HUES48 (cell line): ENCODE measurements around the gene FRMD7.

Experiments used
- H3K27ac ChIP-seq: one replicate; pipeline ENCODE4 v1.7.0; 2013; ENCODE audit warnings: low read depth, low read length, inconsistent platforms
- H3K27me3 ChIP-seq: 2 replicates; pipeline ENCODE4 v1.6.1; 2013; ENCODE audit warnings: mild to moderate bottlenecking, low read length; ENCODE audit not compliant: control insufficient read depth, insufficient read depth
- H3K36me3 ChIP-seq: 2 replicates; pipeline ENCODE4 v1.6.1; 2013; ENCODE audit warnings: low read length; ENCODE audit not compliant: control insufficient read depth, insufficient read depth
- H3K4me1 ChIP-seq: 2 replicates; pipeline ENCODE4 v1.6.1; 2013; ENCODE audit warnings: mild to moderate bottlenecking, low read length; ENCODE audit not compliant: control insufficient read depth, insufficient read depth
- H3K4me3 ChIP-seq: 2 replicates; pipeline ENCODE4 v1.5.1; 2013; ENCODE audit warnings: mild to moderate bottlenecking, low read depth, low read length
- H3K9ac ChIP-seq: 2 replicates; pipeline ENCODE4 v1.6.1; 2013; ENCODE audit warnings: mild to moderate bottlenecking, low read depth, low read length, moderate library complexity
- H3K9me3 ChIP-seq: 2 replicates; pipeline ENCODE4 v1.6.1; 2013; ENCODE audit warnings: low read length; ENCODE audit not compliant: control insufficient read depth, insufficient read depth

Gene FRMD7

DNA sequence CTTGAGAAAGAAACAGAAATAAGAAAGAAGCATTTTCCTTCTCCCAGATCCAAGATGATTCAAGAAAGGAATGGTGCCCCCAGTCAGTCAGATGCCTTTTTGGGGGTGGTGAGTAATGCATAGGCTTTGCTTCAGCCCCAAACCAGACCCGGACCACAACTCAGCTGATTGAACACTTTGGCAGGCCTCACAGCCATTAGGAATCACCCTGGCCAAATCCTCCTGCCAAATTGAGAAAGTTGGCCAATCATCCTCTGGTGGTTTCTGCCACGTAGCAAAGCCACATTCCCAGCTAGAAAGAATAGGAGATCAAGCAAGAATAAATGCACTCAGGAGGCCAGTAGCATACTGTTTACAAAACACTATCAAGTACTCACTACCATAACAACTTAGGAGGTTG lies 33.7 kb downstream of the FRMD7 start:
- H3K9ac ChIP-seq, result no peak overlapping the region
- H3K4me3 ChIP-seq, result no peak overlapping the region
- H3K4me1 ChIP-seq, result no peaks in the 10 kb centered on the region; the same call in 1 of the 2 replicates
- H3K27ac ChIP-seq, result no peak overlapping the region
- H3K36me3 ChIP-seq, result no peaks in the 10 kb centered on the region
- no peaks in the 10 kb centered on the region for H3K9me3 ChIP-seq
- peaks cover 6% of the 10 kb centered on the region for H3K27me3 ChIP-seq

DNA sequence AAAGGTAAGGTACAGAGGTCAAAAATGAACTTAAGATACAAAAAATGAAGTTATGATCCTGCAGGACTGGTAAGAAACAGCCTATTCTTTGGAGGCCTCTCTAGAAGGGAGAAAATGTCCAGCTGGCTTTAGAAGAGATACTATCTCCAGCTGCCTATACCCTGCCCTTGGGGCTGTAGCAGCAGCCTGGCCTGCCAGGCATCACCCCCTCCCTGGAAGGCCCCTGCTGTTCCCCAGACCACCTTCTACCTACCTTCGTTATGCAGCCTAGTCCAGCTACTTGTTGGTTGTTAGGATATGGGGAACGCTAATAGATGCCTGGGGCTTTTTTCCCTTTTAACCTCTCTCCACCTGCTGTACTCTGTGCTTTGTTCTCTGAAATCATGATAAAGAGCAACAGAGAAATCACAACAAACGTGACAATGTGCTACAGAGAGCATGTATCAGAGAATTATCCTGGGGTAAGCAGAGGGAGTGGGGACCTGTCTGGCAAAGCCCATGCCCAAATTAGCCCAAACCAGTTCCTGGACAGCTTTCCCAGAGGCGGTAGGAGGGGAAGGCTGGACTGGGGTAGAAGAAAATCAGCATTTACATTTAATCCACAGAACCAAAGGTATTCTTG lies 34.5 kb downstream of the FRMD7 start:
- H3K4me1 ChIP-seq, result no peaks in the 10 kb centered on the region; the same call in 1 of the 2 replicates
- H3K9me3 ChIP-seq, result no peaks in the 10 kb centered on the region
- H3K36me3 ChIP-seq, result no peaks in the 10 kb centered on the region
- H3K27me3 ChIP-seq, result peaks cover 2% of the 10 kb centered on the region
- no peak overlapping the region for H3K9ac ChIP-seq
- no peak overlapping the region for H3K4me3 ChIP-seq
- H3K27ac ChIP-seq, result no peak overlapping the region

DNA sequence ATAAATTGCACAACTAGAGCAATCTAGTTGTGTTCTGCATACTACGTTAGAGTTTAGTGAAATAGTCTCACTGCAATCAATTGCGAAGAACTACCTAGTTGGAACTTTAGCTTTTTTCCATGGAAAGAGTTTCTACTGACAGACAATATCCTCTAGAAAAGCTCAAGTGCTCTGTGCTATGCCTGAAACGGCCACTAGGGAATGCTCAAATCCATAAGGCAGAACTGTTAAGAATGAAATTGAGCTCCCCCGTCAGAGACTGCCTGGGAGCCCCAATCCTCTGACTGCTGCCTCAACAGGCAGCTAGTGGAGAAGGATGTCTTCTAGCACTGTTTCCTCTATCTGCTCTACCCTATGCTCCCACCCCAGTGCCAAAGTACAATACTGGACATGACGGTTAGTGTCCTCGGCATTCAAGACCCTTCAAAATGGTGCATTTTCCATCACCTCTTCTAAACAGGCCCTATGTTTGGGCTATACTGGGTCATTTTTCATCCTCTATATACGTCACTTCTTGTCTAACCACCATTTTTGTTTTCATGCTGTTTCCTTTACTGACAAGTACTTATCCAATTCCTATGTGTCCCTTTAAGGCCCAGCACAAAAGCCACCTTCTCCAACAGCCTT lies 35.3 kb downstream of the FRMD7 start:
- Histone ChIP-seq H3K27ac (no peak overlapping the region), H3K36me3 (no peaks in the 10 kb centered on the region), H3K9me3 (no peaks in the 10 kb centered on the region), H3K27me3 (peaks cover 2% of the 10 kb centered on the region), H3K9ac (no peak overlapping the region), H3K4me3 (no peak overlapping the region), H3K4me1 (no peaks in the 10 kb centered on the region; the same call in 1 of the 2 replicates)

DNA sequence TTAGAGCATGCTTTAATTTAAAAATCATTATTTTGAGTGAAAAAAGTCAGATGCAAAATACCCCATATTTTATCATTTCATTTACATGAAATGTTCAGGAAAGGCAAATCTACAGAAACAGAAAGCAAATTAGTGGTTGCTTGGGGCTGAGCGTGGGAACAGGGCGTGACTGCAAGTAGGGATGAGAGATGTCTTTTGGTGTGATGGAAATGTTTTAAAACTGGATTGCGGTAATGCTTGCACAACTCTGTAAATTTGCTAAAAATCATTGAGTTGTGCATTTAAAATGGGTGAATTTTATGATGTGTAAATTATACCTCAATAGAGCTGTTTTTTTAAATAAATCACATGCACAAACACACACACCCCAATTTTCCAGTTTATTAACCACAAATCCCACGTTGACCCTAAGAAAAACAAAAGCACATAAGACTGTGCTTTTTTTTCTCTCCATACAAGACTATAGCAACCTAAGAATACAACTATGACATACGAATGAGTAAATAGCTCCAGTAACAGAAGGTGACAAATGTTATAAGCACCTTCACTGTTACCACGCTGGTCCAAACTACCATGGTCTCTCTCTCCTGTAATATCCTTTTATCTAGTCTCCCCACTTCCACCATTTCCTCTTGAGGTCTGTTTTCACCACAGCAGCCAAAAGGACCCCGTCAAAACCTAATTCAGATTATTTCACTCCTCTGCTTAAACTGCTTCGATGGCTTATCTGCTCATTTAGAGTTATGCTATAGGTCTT lies 37.2 kb downstream of the FRMD7 start:
- H3K27me3 ChIP-seq, result peaks cover 2% of the 10 kb centered on the region
- no peaks in the 10 kb centered on the region; the same call in 1 of the 2 replicates for H3K4me1 ChIP-seq
- H3K4me3 ChIP-seq, result no peak overlapping the region
- H3K36me3 ChIP-seq, result no peaks in the 10 kb centered on the region
- no peaks in the 10 kb centered on the region for H3K9me3 ChIP-seq
- no peak overlapping the region for H3K9ac ChIP-seq
- H3K27ac ChIP-seq, result no peak overlapping the region

DNA sequence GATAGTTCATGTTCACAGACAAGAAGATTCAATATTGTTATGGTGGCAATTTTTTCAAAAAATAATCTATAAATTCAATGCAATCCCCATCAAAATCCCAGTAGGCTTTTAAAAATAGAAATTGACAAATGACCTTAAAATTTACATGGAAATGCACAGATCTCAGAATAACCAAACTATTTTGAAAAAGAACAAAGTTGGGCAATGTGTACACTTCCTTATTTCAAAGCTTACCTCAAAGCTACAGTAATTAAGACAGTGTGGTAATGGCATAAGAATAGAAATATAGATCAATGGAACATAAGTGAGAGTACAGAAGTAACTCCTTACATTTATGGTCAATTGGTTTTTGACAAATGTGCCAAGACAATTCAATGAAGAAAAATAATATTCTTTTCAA lies 39.0 kb downstream of the FRMD7 start:
- Histone ChIP-seq H3K4me1 (no peaks in the 10 kb centered on the region; the same call in 1 of the 2 replicates), H3K27ac (no peak overlapping the region), H3K9me3 (no peaks in the 10 kb centered on the region), H3K27me3 (peaks cover 2% of the 10 kb centered on the region), H3K36me3 (no peaks in the 10 kb centered on the region), H3K9ac (no peak overlapping the region), H3K4me3 (no peak overlapping the region)

DNA sequence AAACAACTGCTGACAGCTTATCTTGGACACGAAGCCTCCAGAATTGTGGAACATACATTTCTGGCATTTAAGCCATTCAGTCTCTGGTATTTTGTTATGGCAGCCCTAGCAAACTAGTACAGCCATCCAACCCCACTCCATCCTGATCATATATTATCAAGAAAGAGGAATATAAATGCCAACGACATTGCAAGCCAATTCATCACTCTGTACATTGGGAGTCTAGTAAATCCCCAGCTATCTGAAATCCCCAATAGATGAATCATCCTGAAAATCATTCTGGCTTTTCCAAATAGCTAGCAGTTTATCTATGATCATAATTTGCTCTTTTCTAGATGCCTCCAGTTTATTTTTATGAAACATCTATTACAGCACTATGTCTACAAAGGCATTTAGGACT lies 41.1 kb downstream of the FRMD7 start:
- Histone ChIP-seq H3K4me1 (no peaks in the 10 kb centered on the region), H3K9ac (no peak overlapping the region), H3K27ac (no peak overlapping the region), H3K36me3 (no peaks in the 10 kb centered on the region), H3K9me3 (no peaks in the 10 kb centered on the region), H3K4me3 (no peak overlapping the region), H3K27me3 (peaks cover 5% of the 10 kb centered on the region)

DNA sequence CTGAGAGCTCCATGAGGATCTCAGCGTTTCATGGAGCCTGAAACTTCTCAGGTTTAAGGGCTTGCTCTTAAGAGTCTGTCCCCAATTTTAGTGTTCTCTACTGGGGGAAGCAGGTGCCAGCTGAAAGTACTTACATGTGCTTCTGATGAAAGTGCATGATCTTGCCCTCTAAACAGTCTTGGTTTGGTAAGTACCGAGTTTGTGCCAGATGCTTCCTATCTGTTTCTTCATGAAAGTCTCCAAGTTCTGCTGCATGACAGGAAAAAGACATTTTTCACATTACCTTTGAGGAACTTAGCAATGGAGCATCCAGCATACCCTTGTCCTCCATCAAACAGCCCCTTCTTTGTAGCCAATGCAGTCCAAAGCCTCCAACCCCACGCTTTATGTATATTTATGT lies 42.0 kb downstream of the FRMD7 start:
- Histone ChIP-seq H3K27ac (no peak overlapping the region), H3K4me1 (no peaks in the 10 kb centered on the region), H3K9ac (no peak overlapping the region), H3K9me3 (no peaks in the 10 kb centered on the region), H3K36me3 (no peaks in the 10 kb centered on the region), H3K4me3 (no peak overlapping the region), H3K27me3 (peaks cover 5% of the 10 kb centered on the region)

DNA sequence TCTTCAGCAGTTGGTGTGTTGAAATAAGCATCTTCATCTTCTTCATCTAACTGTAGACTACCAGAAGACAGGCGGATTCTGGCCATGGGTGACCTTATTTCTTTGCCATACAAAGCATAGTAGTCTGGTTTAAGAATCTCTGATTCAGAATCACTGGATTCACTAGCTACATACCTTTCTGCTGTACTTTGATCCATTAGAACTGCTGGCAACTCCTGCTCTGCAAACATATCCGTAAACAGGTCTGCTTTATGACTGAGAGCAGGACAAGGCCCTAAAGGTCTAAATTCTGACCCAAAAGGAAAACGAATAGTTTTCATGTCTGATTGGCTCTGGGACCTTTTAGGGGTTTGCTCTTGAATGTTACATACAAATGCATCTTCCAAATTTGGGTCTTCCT lies 49.9 kb downstream of the FRMD7 start:
- no peaks in the 10 kb centered on the region for H3K9me3 ChIP-seq
- no peaks in the 10 kb centered on the region for H3K4me1 ChIP-seq
- H3K27ac ChIP-seq, result no peak overlapping the region
- H3K36me3 ChIP-seq, result peaks cover 29% of the 10 kb centered on the region
- H3K9ac ChIP-seq, result no peak overlapping the region
- peaks cover 9% of the 10 kb centered on the region for H3K27me3 ChIP-seq
- no peak overlapping the region for H3K4me3 ChIP-seq

DNA sequence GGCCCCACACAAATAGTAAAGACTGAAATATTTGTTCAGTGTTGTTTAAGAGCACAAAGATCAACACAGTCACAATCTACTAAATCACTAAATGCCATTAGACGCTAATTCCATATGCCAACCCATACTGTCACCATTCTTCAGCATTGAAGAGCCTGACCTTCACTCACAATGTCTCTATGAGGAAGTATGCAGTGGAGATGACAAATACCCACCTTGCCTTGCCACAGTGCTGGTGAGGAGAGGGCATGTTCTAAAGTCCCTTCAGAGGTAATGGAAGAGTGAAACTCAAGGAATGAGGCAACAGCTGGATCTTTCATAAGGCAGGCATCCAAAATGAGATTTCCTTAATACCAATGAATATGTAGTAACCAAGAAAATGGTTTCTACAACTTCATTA lies 50.4 kb downstream of the FRMD7 start:
- Histone ChIP-seq H3K27ac (no peak overlapping the region), H3K27me3 (peaks cover 6% of the 10 kb centered on the region; the same call in 1 of the 2 replicates), H3K4me3 (no peak overlapping the region)

DNA sequence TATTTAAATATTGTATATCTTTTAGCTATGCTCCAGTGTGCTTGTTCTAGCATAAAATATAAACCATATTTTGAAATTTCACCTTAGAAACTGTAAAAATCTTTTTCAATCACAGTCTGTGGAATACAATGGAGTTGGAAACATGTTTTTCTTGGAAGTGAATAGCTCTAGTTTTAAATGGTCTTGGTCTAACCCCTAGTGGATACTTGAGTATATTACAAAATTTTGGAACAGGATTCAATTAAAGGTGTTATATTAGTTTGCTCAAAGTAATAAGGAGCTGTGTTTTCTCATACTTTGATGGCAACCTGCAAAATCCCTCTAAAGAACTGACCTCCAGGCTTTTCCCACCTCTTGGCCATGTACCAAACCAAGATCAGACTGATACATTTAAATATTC lies 56.6 kb downstream of the FRMD7 start:
- Histone ChIP-seq H3K27ac (no peak overlapping the region), H3K9ac (no peak overlapping the region), H3K9me3 (no peaks in the 10 kb centered on the region), H3K4me1 (no peaks in the 10 kb centered on the region), H3K36me3 (peaks cover 86% of the 10 kb centered on the region), H3K27me3 (no peaks in the 10 kb centered on the region; the same call in 1 of the 2 replicates), H3K4me3 (no peak overlapping the region)

More for the DNA sequence above, 50.4 kb downstream of the FRMD7 start:
- Histone ChIP-seq H3K36me3 (peaks cover 34% of the 10 kb centered on the region), H3K9me3 (no peaks in the 10 kb centered on the region), H3K4me1 (no peaks in the 10 kb centered on the region), H3K9ac (no peak overlapping the region)

DNA sequence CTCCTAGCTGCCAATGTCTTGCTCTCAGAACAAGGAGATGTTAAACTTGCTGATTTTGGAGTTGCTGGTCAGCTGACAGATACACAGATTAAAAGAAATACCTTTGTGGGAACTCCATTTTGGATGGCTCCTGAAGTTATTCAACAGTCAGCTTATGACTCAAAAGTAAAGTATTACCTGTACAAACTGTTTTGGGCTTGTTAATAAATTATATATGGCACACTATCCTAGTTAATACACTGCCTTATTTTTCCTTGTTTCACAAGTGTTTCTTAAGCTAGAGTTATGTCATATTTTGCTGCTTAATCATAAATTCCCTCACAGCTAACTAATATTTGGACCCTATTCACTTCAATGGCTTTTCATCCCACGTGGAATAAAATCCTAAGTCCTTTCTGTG lies 59.4 kb downstream of the FRMD7 start:
- no peaks in the 10 kb centered on the region for H3K9me3 ChIP-seq
- no peak overlapping the region for H3K9ac ChIP-seq
- H3K36me3 ChIP-seq, result peaks cover 87% of the 10 kb centered on the region
- no peak overlapping the region for H3K4me3 ChIP-seq
- no peaks in the 10 kb centered on the region; the same call in 1 of the 2 replicates for H3K27me3 ChIP-seq
- no peaks in the 10 kb centered on the region for H3K4me1 ChIP-seq
- no peak overlapping the region for H3K27ac ChIP-seq
